OCI-LY7 (cell line): Measurements from ENCODE around the gene C2CD3. TPM values are rescaled to one million over a fixed set of nuclear protein-coding genes. Genes with fewer than 3 reads are reported as not detected.

Source experiments
- BruUV-seq: library from RNA; stranded (reverse); fragments of 400-500 nt; replicated peaks from 2 replicates; lab custom pipeline; 2021; lab: Mats Ljungman, UMichigan
- CTCF ChIA-PET: fragments of 300-600 bp; sonication (Branson Sonifier 250); formaldehyde crosslinking; loops from one replicate; lab custom pipeline; 2022; ENCODE audit warnings: antibody characterized with exemption; ENCODE audit not compliant: unreplicated experiment; lab: Charles Lee
- POLR2A ChIA-PET: fragments of 300-600 bp; sonication (Branson Sonifier 250); formaldehyde crosslinking; loops from one replicate; lab custom pipeline; 2022; ENCODE audit warnings: antibody characterized with exemption; lab: Charles Lee
- DNase-seq: peaks from one replicate; pipeline ENCODE4 v3.0.0-alpha.2; 2015; ENCODE audit warnings: low spot score
- H2AFZ ChIP-seq: fragments of 200-600 bp; sonication (generic), shearing (Covaris generic); 2 replicates; pipeline ENCODE4 v1.6.1; 2014; ENCODE audit warnings: mild to moderate bottlenecking, antibody characterized with exemption, low read length, moderate library complexity
- H3K27ac ChIP-seq: fragments of 200-600 bp; sonication (generic); 2 replicates; pipeline ENCODE4 v1.5.1; 2014; ENCODE audit warnings: mixed run types, low read depth, mild to moderate bottlenecking, moderate library complexity, low read length, inconsistent platforms; ENCODE audit not compliant: poor library complexity, severe bottlenecking
- H3K36me3 ChIP-seq: fragments of 200-600 bp; sonication (generic); 2 replicates; pipeline ENCODE4 v1.6.1; 2014; ENCODE audit warnings: mild to moderate bottlenecking, antibody characterized with exemption, low read length, moderate library complexity, mixed read lengths; ENCODE audit not compliant: insufficient read depth
- H3K4me1 ChIP-seq: fragments of 200-600 bp; sonication (generic); 2 replicates; pipeline ENCODE4 v1.5.1; 2014; ENCODE audit warnings: mild to moderate bottlenecking, low read length; ENCODE audit not compliant: insufficient read depth, poor library complexity, severe bottlenecking
- H3K4me2 ChIP-seq: fragments of 200-600 bp; sonication (generic); 2 replicates; pipeline ENCODE4 v1.6.1; 2014; ENCODE audit warnings: mild to moderate bottlenecking, low read length
- H3K4me3 ChIP-seq: fragments of 200-600 bp; sonication (generic); 2 replicates; pipeline ENCODE4 v1.5.1; 2014; ENCODE audit warnings: mild to moderate bottlenecking, low read depth, low read length; ENCODE audit not compliant: poor library complexity, severe bottlenecking
- H3K79me2 ChIP-seq: fragments of 200-600 bp; sonication (generic); 2 replicates; pipeline ENCODE4 v1.6.1; 2016; ENCODE audit warnings: low read depth, mild to moderate bottlenecking, low read length, moderate library complexity, mixed read lengths; ENCODE audit not compliant: insufficient read depth
- H3K9me2 ChIP-seq: fragments of 200-600 bp; sonication (generic); 2 replicates; pipeline ENCODE4 v1.6.1; 2016; ENCODE audit warnings: mild to moderate bottlenecking, low read length, mixed read lengths; ENCODE audit not compliant: insufficient read depth
- H3K9me3 ChIP-seq: fragments of 200-600 bp; sonication (generic); 2 replicates; pipeline ENCODE4 v1.6.1; 2014; ENCODE audit warnings: mild to moderate bottlenecking, mixed run types, low read length, mixed read lengths
- H4K20me1 ChIP-seq: fragments of 200-600 bp; sonication (generic); 2 replicates; pipeline ENCODE4 v1.6.1; 2014; ENCODE audit warnings: mild to moderate bottlenecking, antibody characterized with exemption, low read length, moderate library complexity, mixed read lengths; ENCODE audit not compliant: insufficient read depth
- EZH2phosphoT487 ChIP-seq: fragments of 200-600 bp; sonication (generic); IDR thresholded peaks from 2 replicates; pipeline ENCODE4 v1.6.1; 2018; ENCODE audit warnings: low read depth, borderline replicate concordance, mild to moderate bottlenecking, mixed run types, antibody characterized with exemption, low read length, moderate library complexity, mixed read lengths
- intact Hi-C: fragments of 100-400 bp; cut with micrococcal nuclease; formaldehyde crosslinking; loops from one replicate; pipeline ENCODE4 v1.10.0; 2022; ENCODE audit not compliant: unreplicated experiment
- total RNA-seq, 2 experiments: library from RNA; depleted of rRNA in 1 of 2; stranded (reverse); fragments of >200 nt in 1 of 2; shearing (Covaris generic) in 1 of 2; gene quantifications; 2 replicates each; pipeline ENCODE4 v1.2.3, GENCODE V29; 2014 to 2022
- TF ChIP-seq, protein P1 (sequence below): fragments of 200-600 bp; sonication (generic); conservative IDR thresholded peaks from 2 replicates; pipeline ENCODE4 v1.5.1; 2014; ENCODE audit warnings: mild to moderate bottlenecking, antibody characterized with exemption, low read length, moderate library complexity, mixed read lengths

C2CD3 gene
- total RNA-seq, 2 experiments from 2014 or later: 29.2 to 32.1 TPM

DNA sequence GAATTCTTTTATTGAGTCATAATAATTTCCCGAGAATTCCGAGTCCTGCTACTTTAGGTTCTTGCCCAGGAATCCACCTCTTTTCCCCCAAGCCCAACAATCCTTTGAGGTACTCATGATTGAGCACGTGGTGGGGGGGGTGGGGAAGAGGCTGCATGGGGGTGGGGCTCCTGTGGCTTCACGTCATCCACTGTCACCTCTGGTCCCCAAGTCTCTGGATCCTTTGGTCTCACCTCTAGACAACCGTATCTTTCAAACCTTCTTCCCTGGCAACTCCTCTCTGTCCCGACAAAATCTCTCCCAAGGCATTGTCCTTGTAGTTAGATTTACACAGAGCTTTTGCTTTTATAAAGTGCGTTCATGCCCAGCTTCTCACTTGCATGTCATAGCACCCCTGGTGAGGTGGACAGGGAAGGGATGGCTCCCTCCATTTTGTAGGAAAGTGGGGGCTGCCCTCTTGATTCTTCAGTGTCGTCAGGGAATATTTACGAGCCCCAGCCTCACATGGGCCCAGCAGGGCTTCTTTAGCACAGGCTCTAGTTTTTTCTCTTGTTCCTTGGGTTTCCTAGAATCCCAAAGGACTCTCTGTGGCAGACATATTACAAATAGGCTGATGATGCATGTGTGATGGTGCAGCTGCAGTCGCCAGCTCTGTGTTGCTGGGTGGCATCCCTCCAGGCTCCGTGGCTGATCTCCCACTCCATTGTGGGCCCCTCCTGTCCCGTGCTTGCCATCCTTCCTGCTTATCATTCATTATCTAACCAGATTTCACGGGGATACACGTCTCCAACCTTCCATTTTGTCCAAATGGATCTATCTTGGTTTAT, 170.3 kb downstream of the C2CD3 start:
- intact Hi-C loops: no loop called here
- ChIA-PET CTCF (no interaction called here), POLR2A (interaction anchor here (1.1 to 1.3 kb wide), 2 partner anchors 18 to 21 kb away, joined by 3 to 4 read pairs; no protein-coding TSS in a partner anchor)
- H3K4me2 ChIP-seq: peak overlapping the region; percentile 66
- BruUV-seq: no TSS peak
- no peaks in the 10 kb centered on the region for H4K20me1 ChIP-seq
- no peaks in the 10 kb centered on the region for H3K36me3 ChIP-seq
- DNase-seq: no peak
- H2AFZ ChIP-seq: no peak overlapping the region
- peaks cover 58% of the 10 kb centered on the region for H3K4me1 ChIP-seq
- peak overlapping the region; percentile 88 for H3K27ac ChIP-seq
- H3K9me3 ChIP-seq: no peaks in the 10 kb centered on the region
- TF ChIP-seq EZH2phosphoT487: no peak
- TF ChIP-seq, protein P1, sequence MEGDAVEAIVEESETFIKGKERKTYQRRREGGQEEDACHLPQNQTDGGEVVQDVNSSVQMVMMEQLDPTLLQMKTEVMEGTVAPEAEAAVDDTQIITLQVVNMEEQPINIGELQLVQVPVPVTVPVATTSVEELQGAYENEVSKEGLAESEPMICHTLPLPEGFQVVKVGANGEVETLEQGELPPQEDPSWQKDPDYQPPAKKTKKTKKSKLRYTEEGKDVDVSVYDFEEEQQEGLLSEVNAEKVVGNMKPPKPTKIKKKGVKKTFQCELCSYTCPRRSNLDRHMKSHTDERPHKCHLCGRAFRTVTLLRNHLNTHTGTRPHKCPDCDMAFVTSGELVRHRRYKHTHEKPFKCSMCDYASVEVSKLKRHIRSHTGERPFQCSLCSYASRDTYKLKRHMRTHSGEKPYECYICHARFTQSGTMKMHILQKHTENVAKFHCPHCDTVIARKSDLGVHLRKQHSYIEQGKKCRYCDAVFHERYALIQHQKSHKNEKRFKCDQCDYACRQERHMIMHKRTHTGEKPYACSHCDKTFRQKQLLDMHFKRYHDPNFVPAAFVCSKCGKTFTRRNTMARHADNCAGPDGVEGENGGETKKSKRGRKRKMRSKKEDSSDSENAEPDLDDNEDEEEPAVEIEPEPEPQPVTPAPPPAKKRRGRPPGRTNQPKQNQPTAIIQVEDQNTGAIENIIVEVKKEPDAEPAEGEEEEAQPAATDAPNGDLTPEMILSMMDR: no peak
- no peaks in the 10 kb centered on the region for H3K9me2 ChIP-seq
- no peaks in the 10 kb centered on the region; the same call in 1 of the 2 replicates for H3K79me2 ChIP-seq
- H3K4me3 ChIP-seq: no peak overlapping the region

DNA sequence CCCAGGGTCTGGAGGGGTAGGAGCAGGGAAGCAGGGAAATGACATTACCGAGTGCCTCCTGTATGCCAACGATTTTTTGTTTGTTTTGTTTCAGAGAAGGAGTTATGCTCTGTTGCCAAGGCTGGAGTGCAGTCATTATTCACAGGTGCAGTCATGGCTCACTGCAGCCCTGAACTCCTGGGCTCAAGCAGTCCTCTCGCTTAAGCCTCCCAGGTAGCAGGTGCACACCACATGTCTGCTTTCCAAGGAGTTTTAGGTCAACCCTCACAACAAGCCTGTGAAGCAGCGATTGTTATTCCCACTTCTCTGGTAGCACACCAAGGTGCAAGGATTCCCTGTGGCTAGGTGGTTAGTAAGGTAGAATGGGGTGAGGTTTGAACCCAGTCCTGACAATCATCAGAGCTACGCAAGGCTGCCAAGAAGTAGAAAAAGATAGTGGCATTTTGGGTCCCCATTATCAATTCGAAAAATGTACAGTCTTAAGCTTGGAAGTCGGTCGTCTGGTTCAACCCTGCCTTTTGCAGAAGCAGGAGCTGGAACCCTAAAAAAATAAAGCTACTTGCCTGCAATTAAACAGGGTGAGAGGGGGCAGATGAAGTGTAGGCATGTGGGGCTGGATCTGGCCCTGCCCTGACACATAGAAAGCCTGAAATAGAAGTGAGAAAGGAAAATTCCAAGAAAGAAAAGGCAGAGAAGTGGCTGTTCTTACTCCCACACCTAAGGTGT, 171.1 kb downstream of the C2CD3 start:
- Histone ChIP-seq H3K4me3 (peak overlapping the region; percentile 8), H3K9me3 (no peaks in the 10 kb centered on the region), H2AFZ (no peak overlapping the region; the same call in 1 of the 2 replicates), H3K79me2 (no peaks in the 10 kb centered on the region; the same call in 1 of the 2 replicates), H4K20me1 (no peaks in the 10 kb centered on the region), H3K4me1 (peaks cover 60% of the 10 kb centered on the region), H3K9me2 (no peaks in the 10 kb centered on the region), H3K36me3 (no peaks in the 10 kb centered on the region), H3K4me2 (peak overlapping the region; percentile 66), H3K27ac (peak overlapping the region; percentile 88)
- no TSS peak for BruUV-seq
- CTCF ChIA-PET: no interaction called here
- TF ChIP-seq EZH2phosphoT487: no peak
- TF ChIP-seq, protein P1: no peak
- intact Hi-C loops: no loop called here
- peak; percentile 90 for DNase-seq
- POLR2A ChIA-PET: interaction anchor here (1.1 to 1.3 kb wide), 4 partner anchors 13 to 32 kb away, joined by 3 to 4 read pairs (median 4); no protein-coding TSS in a partner anchor
